Astrocyte of the cerebellum (primary cell): ENCODE results near the gene PLEKHG5.

Source experiments
- DNase-seq: peaks from one replicate; pipeline ENCODE4 v3.0.0-alpha.2; 2011; ENCODE audit warnings: low read depth
- H3K4me3 ChIP-seq: 2 replicates; pipeline ENCODE4 v1.5.1; 2011; ENCODE audit warnings: mild to moderate bottlenecking, low read depth, low read length, moderate library complexity
- in situ Hi-C: cut with HindIII; loops from 2 replicates; pipeline ENCODE4 v1.10.0; 2017; ENCODE audit warnings: low sequenced_read_pairs
- TF ChIP-seq, protein P1 (sequence below): IDR thresholded peaks from 2 replicates; pipeline ENCODE4 v1.5.1; 2012; ENCODE audit warnings: low read length, low read depth, moderate library complexity, mild to moderate bottlenecking; ENCODE audit errors: missing control alignments

Gene PLEKHG5

DNA sequence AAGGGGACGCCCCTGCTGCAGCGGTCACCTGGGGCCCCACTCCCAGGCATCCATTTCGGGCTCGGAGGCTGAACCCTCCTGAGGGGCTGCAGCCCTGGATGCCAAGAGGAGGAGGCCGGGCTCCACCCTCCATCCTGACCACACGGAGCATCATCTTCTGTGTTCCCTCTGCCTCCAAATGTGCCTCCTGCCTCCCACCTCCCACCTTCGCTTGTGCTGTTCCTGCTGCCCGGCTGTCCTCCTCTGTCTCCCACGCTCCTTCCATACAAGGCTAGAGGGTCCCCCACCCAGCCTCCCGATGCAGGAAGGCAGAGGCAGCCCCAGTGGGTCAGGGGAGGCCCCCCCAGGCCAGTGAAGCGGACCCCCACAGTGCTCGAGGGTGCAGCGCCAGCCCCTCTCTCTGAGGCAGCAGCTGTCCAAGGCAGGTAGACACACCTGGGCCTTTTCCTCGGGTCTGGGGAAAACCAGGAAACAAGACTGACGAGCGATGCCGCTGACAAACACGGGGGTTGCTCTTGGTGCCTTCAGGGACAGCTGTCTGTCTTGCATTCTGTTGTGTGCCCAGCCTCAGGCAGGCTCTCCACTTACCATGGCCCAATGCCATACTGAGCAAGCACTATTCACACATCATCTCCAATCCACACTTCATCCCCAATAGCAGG is 16.8 kb upstream of the PLEKHG5 start:
- H3K4me3 ChIP-seq: no peak overlapping the region
- in situ Hi-C loops: no loop called here
- TF ChIP-seq, protein P1, sequence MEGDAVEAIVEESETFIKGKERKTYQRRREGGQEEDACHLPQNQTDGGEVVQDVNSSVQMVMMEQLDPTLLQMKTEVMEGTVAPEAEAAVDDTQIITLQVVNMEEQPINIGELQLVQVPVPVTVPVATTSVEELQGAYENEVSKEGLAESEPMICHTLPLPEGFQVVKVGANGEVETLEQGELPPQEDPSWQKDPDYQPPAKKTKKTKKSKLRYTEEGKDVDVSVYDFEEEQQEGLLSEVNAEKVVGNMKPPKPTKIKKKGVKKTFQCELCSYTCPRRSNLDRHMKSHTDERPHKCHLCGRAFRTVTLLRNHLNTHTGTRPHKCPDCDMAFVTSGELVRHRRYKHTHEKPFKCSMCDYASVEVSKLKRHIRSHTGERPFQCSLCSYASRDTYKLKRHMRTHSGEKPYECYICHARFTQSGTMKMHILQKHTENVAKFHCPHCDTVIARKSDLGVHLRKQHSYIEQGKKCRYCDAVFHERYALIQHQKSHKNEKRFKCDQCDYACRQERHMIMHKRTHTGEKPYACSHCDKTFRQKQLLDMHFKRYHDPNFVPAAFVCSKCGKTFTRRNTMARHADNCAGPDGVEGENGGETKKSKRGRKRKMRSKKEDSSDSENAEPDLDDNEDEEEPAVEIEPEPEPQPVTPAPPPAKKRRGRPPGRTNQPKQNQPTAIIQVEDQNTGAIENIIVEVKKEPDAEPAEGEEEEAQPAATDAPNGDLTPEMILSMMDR: no peak
- DNase-seq: no peak

DNA sequence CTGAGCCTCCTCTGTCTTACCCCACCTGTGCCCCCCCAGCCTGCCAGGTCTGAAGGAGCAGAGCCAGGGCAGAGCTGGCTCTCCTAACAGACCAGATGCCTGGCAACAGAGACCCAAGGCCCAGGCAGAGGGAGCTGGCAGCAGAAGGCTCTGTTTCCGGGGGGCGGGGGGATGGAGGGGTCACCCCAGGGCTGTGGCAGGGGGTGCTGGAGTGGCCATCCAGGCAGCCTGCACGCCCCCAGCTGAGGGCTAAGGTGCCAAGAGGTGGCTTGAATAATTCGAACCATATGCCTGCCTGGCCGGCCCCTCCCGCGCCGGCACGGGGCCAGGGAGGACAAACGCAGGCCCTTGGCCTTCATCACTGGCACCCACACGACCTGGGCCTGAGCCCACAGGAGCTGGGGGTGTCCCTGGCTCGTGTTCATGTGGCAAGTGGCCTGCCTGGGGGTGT is 16.0 kb upstream of the PLEKHG5 start:
- TF ChIP-seq, protein P1: no peak
- in situ Hi-C loops: no loop called here
- H3K4me3 ChIP-seq: no peak overlapping the region
- no peak for DNase-seq

DNA sequence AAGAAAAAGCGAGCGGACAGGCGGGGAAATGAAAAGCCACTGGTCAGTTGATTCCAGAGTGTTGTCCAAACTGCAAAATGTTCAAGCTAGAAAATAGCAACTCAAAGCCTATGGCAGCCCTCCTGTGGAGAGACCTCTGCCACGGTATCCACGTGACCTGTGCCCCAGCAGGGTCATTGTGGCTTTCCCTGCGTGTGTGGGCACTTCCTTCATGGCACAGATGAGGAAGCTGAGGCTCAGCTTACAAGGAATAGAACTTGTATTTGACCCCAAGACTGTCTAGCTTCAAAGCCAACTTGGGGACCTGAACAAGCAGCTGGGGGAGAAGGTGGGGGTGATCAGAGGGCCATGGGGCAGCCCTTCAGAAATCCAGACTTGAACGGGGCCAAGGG is 15.6 kb upstream of the PLEKHG5 start:
- in situ Hi-C loops: no loop called here
- TF ChIP-seq, protein P1: no peak
- DNase-seq: no peak
- H3K4me3 ChIP-seq: no peak overlapping the region

DNA sequence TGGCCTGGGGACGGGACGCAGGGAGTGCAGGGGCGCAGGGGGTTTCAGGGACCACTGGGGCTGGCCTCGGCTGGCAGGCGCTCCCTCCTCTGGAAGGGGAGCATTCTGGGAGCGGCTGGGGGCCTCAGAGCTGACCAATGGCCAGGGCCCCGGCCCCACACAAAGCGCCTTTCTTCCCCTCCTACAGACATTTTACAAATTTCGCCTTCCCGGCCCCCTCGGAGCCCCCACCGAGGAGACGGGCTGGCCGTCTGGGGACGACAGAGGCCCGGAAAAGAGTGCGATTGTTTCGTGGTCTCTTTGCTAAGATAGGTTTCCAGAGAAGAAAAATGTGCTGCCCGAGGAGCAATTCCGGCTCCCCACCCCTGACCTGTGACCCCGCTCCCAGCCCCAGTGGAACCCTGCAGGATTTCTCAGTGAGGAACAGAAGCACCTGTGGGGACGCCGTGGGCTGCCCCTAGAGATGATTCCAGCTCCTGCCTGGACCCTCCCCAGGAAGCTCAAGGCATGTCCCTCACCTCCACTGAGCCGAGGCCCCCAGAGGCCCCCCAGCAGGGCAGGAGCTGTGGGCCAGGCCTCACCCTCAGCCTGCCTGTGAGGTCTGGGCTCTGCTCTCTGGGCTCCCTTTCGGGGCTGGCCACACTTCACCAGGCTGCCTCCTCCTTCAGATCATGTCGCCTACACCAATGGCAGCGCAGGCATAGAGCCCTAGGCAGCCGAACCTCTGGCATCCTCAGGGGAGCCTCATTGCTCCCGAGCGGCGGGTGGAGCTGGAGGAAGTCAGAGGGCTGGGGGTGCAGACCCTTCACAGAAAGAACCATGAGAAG is 15.0 kb upstream of the PLEKHG5 start:
- TF ChIP-seq, protein P1: no peak
- DNase-seq: no peak
- in situ Hi-C loops: no loop called here
- no peak overlapping the region for H3K4me3 ChIP-seq

DNA sequence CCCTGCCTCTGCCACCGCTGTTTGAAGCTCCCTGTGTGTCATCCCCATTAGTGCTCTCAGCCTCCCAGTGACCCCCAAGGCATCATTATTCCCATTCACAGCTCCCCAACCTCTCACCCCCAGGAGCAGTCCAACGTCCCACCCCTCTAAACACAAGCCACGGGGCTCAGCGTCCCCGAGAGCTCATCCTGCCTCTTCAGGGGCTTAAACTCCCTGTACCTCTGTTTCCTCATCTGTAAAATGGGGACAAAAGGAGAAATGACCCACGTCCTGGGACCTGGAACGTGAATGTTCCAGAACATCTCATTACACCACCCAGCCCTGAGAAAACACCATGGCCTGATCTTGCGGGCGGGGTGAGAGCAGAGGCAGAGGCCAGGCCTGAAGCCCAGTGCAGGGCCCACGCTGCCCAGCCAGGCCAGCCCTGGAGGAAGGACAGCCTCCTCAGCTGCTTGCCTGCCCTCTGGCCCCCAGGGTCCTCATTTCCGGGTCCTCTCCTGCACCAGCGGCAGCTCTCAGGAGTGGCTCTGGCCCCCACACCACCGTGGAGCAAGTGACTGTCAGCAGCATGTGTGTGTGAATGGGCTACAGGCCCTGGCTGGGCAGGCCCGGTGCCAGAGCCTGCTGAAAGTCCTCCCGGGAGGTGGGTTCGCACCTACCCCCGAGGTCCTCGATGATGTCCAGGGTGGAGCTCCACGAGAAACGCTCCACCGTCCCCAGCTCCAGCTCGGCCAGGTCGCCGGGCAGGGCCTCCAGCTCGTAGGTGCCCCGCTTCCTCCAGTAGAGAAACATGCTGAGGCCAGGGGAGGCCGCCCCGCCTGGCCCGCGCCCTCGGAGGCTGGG is 14.1 kb upstream of the PLEKHG5 start:
- DNase-seq: no peak
- in situ Hi-C loops: no loop called here
- no peak overlapping the region for H3K4me3 ChIP-seq
- TF ChIP-seq, protein P1: no peak

DNA sequence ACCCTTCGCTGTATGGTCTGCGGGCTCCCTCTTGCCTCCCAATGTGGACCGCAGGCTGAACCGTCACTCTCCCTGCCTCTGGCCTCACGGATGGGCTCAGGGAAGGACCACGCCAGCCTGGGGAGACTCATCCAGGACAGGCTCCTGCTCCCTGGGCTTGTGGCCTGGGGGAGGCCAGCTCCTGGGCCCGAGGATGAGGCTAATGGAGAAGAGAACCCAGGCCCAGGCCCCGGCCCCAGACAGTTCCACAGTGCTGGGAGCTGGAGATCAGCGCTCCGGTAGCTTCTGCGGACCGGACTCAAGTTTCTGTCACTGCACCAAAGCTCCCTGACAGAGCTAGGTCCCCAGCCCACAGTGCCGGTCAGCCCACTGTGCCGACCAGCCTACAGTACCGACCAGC is 13.4 kb upstream of the PLEKHG5 start:
- in situ Hi-C loops: no loop called here
- H3K4me3 ChIP-seq: no peak overlapping the region
- no peak for DNase-seq
- TF ChIP-seq, protein P1: no peak
